Smooth muscle cell of the pulmonary artery (primary cell): ENCODE measurements around the gene MRPL1. TPM values are rescaled to one million over a fixed set of nuclear protein-coding genes. Genes with fewer than 3 reads are reported as not detected.

Source experiments
- total RNA-seq: library from RNA; depleted of rRNA; stranded (reverse); fragments of >200 nt; gene quantifications from 2 replicates; pipeline ENCODE4 v1.2.3, GENCODE V29; 2014

The MRPL1 gene
- 10.7 and 12.9 TPM in 2 replicates for total RNA-seq

DNA sequence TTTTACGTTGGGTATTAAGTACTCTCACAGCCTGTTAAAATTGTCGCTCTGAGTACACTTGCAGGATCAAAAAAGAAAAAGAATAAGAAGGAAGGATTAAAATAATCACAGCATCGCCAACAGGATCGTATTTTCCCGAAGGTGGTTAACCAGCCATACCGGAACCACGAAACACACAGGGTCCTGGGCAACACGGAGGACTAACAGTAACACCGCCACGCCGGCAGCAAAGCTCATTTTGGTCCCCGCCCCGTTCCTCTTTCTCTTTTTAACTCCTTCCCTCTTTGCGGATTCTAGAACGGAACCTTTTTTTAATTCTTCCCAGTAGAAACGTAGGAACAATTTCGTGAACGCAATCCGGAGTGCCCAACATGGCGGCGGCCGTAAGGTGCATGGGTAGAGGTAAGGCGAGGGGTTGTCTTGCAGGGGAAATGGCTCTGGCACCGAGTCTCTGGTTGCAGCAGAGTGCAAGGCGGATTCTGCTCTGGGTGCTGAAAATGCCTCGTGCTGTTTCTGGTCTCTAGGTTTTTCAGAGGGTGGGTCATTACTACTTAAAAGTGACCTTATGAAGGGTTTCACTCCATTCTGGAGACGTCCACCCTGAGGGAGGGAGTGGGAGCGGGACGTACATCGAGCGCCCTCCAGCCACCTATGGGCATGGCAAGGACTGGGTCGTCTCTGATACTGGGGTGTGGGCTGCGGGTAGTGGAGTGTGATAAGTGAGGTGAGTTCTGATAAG, at the start of gene MRPL1:
Gene MRPL1, plus strand, starts transcription at position 353 of the 739 bp plus-strand sequence. Its CDS starts 19 bp downstream, at position 372.

DNA sequence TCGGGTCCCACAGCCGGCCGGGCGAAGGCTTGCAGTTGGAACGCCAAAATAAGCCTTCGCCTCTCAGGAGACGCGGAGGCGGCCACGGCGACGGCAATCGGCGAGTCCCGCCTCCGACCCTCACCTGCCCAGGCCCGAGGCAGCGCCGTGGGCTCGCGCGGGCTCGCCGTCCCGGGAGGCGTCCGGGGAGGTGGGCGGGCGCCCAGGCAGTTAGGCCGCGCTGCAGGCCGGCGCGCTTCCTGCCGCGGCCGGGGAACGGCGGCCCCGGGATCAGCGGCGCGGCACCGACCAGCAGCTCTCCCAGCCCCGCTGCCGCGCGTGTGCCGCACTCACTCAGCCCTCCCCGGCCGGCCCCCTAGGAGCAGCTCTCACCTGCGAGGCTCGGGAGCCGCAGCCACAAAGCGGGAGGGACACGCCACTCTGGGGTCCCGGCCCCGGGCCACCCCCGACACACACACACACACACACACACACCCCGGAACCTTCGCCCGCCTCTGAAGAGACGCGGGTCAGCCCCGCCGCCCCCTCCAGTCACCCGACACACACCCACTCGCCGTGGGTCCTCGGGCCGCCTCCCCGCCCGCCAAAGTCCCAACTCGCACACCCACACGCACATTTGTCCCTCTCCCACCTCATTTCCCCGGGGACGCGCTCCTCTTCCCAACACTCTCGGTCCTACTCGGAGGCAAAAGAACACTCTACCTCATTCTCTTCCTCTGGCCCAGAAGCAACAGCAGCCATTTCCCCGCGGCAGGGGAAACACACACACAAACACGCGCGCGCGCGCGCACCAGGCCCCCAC, 43.8 kb upstream of the MRPL1 start, which contains the start of gene CNOT6L:
Gene CNOT6L, minus strand, starts transcription at position 767 of the 802 bp plus-strand sequence. Its CDS starts 60 bp downstream, at position 707.

Other genes starting within 250 kb of the MRPL1 start
- 23.9 and 25.2 TPM in 2 replicates for gene CNOT6L, start 43.5 kb upstream of the MRPL1 start, total RNA-seq
- 2.0 and 37.8 TPM in 2 replicates for gene FRAS1, start 194.5 kb downstream of the MRPL1 start, total RNA-seq